Neural cell (in vitro differentiated cells): ENCODE measurements around the gene UVRAG. TPM values are rescaled to one million over a fixed set of nuclear protein-coding genes. Genes with fewer than 3 reads are reported as not detected.

Source experiments
- H2AFZ ChIP-seq: fragments of 200-600, 300-800 bp; sonication (generic), shearing (Covaris generic); 2 replicates; pipeline ENCODE4 v1.6.0; 2014; ENCODE audit warnings: low read depth, mild to moderate bottlenecking, antibody characterized with exemption, low read length, moderate library complexity
- H3F3A ChIP-seq: fragments of 200-600 bp; shearing (Covaris generic); 2 replicates; pipeline ENCODE4 v1.6.1; 2016; ENCODE audit warnings: mild to moderate bottlenecking, moderate library complexity, mixed read lengths, antibody characterized with exemption, low read length; ENCODE audit not compliant: insufficient read depth, poor library complexity, severe bottlenecking
- H3K27ac ChIP-seq: fragments of 200-600, 300-800 bp; sonication (generic), shearing (Covaris generic); 2 replicates; pipeline ENCODE4 v1.5.1; 2014; ENCODE audit warnings: mild to moderate bottlenecking, low read length, moderate library complexity
- H3K27me3 ChIP-seq: fragments of 300-800, 200-600 bp; sonication (generic), shearing (Covaris generic); 2 replicates; pipeline ENCODE4 v1.6.0; 2014; ENCODE audit warnings: mild to moderate bottlenecking, low read depth, low read length, moderate library complexity; ENCODE audit not compliant: insufficient read depth
- H3K36me3 ChIP-seq: fragments of 300-800, 200-600 bp; sonication (generic), shearing (Covaris generic); 2 replicates; pipeline ENCODE4 v1.5.1; 2014; ENCODE audit warnings: mild to moderate bottlenecking, antibody characterized with exemption, low read length, moderate library complexity; ENCODE audit not compliant: insufficient read depth
- H3K4me2 ChIP-seq: fragments of 300-800, 200-600 bp; sonication (generic), shearing (Covaris generic); 2 replicates; pipeline ENCODE4 v1.6.0; 2014; ENCODE audit warnings: mild to moderate bottlenecking, low read length
- H3K4me3 ChIP-seq: fragments of 300-800, 200-600 bp; sonication (generic), shearing (Covaris generic); 2 replicates; pipeline ENCODE4 v1.5.1; 2014; ENCODE audit warnings: mild to moderate bottlenecking, low read length, moderate library complexity
- H3K79me2 ChIP-seq: fragments of 200-600 bp; shearing (Covaris generic); replicated peaks from 2 replicates; pipeline ENCODE4 v1.6.0; 2014; ENCODE audit warnings: mild to moderate bottlenecking, low read length, moderate library complexity; ENCODE audit not compliant: insufficient read depth
- H3K9ac ChIP-seq: fragments of 300-800, 200-600 bp; sonication (generic), shearing (Covaris generic); 2 replicates; pipeline ENCODE4 v1.6.1; 2016; ENCODE audit warnings: mild to moderate bottlenecking, low read length, mixed read lengths
- H3K9me2 ChIP-seq: fragments of 200-600 bp; shearing (Covaris generic); 2 replicates; pipeline ENCODE4 v1.6.1; 2016; ENCODE audit warnings: mild to moderate bottlenecking, low read length, mixed read lengths; ENCODE audit not compliant: insufficient read depth
- H3K9me3 ChIP-seq: fragments of 200-600, 300-800 bp; sonication (generic), shearing (Covaris generic); 2 replicates; pipeline ENCODE4 v1.6.1; 2016; ENCODE audit warnings: mild to moderate bottlenecking, mixed run types, low read length, moderate library complexity, mixed read lengths
- H4K20me1 ChIP-seq: fragments of 200-600 bp; shearing (Covaris generic); 2 replicates; pipeline ENCODE4 v1.6.1; 2016; ENCODE audit warnings: mild to moderate bottlenecking, mixed run types; ENCODE audit not compliant: insufficient read depth
- EP300 ChIP-seq: fragments of 450-650 bp; conservative IDR thresholded peaks from 2 replicates; pipeline ENCODE4 v1.6.1; 2014; ENCODE audit warnings: antibody characterized with exemption, mild to moderate bottlenecking, moderate library complexity; ENCODE audit not compliant: poor library complexity, severe bottlenecking
- EZH2 ChIP-seq: fragments of 200-600, 300-800 bp; shearing (Covaris generic), sonication (generic); IDR thresholded peaks from 2 replicates; pipeline ENCODE4 v1.6.1; 2014; ENCODE audit warnings: antibody characterized with exemption, low read length, borderline replicate concordance, mild to moderate bottlenecking; ENCODE audit not compliant: insufficient read depth, poor library complexity, severe bottlenecking
- MXI1 ChIP-seq: fragments of 450-650 bp; conservative IDR thresholded peaks from 2 replicates; pipeline ENCODE4 v1.6.1; 2014; ENCODE audit warnings: antibody characterized with exemption, mild to moderate bottlenecking; ENCODE audit not compliant: poor library complexity, severe bottlenecking
- POLR2AphosphoS5 ChIP-seq: IDR thresholded peaks from 2 replicates; pipeline ENCODE4 v1.6.1; 2012
- RAD21 ChIP-seq: fragments of 450-650 bp; conservative IDR thresholded peaks from 2 replicates; pipeline ENCODE4 v1.6.1; 2014; ENCODE audit warnings: antibody characterized with exemption, mild to moderate bottlenecking, moderate library complexity
- SMC3 ChIP-seq: fragments of 450-650 bp; conservative IDR thresholded peaks from 2 replicates; pipeline ENCODE4 v1.6.1; 2014; ENCODE audit warnings: antibody characterized with exemption, mild to moderate bottlenecking, moderate library complexity; ENCODE audit not compliant: poor library complexity
- TAF1 ChIP-seq: IDR thresholded peaks from 2 replicates; pipeline ENCODE4 v1.6.1; 2012; ENCODE audit warnings: low read depth
- polyA plus RNA-seq: library from polyadenylated mRNA; depleted of rRNA; stranded (reverse); fragments of >200 nt; gene quantifications from 2 replicates; pipeline ENCODE4 v1.2.3, GENCODE V29; 2014
- TF ChIP-seq, protein P1 (sequence below): IDR thresholded peaks from 2 replicates; pipeline ENCODE4 v1.6.1; 2012; ENCODE audit warnings: borderline replicate concordance
- TF ChIP-seq, protein P2 (sequence below): fragments of 450-650 bp; IDR thresholded peaks from 2 replicates; pipeline ENCODE4 v1.5.1; 2014; ENCODE audit warnings: antibody characterized with exemption, mild to moderate bottlenecking, moderate library complexity; ENCODE audit not compliant: poor library complexity, severe bottlenecking

Gene UVRAG
- polyA plus RNA-seq, 1 donor from 2014 or later: 31.6 TPM

DNA sequence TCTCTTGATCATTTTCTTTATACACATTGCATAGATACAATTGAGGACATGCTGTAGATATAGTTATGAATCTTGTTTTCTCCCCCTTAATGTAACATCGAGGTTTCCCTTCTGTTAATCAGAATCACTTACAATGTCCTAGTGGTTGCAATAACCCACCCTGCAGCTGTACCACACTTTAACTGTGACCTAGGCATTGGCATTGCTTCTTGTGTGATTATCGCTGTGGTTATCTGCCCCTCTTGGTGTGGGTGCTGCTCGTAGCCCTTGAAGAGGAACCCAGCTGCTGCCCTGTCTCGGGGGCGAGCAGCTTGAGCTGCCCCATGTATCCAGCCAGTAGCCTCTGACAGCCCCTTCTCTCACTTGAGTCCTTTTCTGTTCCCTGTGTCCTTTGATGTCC lies 44.9 kb upstream of the UVRAG start:
- Histone ChIP-seq H3K27me3 (peaks cover 37% of the 10 kb centered on the region), H3K36me3 (no peaks in the 10 kb centered on the region), H4K20me1 (no peaks in the 10 kb centered on the region), H3F3A (no peaks in the 10 kb centered on the region), H3K79me2 (no peaks in the 10 kb centered on the region), H3K9me2 (no peaks in the 10 kb centered on the region), H3K4me3 (no peak overlapping the region), H3K9me3 (no peaks in the 10 kb centered on the region), H2AFZ (no peak overlapping the region), H3K4me2 (no peak overlapping the region), H3K27ac (no peak overlapping the region), H3K9ac (no peak overlapping the region)
- TF ChIP-seq, protein P1, sequence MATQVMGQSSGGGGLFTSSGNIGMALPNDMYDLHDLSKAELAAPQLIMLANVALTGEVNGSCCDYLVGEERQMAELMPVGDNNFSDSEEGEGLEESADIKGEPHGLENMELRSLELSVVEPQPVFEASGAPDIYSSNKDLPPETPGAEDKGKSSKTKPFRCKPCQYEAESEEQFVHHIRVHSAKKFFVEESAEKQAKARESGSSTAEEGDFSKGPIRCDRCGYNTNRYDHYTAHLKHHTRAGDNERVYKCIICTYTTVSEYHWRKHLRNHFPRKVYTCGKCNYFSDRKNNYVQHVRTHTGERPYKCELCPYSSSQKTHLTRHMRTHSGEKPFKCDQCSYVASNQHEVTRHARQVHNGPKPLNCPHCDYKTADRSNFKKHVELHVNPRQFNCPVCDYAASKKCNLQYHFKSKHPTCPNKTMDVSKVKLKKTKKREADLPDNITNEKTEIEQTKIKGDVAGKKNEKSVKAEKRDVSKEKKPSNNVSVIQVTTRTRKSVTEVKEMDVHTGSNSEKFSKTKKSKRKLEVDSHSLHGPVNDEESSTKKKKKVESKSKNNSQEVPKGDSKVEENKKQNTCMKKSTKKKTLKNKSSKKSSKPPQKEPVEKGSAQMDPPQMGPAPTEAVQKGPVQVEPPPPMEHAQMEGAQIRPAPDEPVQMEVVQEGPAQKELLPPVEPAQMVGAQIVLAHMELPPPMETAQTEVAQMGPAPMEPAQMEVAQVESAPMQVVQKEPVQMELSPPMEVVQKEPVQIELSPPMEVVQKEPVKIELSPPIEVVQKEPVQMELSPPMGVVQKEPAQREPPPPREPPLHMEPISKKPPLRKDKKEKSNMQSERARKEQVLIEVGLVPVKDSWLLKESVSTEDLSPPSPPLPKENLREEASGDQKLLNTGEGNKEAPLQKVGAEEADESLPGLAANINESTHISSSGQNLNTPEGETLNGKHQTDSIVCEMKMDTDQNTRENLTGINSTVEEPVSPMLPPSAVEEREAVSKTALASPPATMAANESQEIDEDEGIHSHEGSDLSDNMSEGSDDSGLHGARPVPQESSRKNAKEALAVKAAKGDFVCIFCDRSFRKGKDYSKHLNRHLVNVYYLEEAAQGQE: no peak
- TF ChIP-seq MXI1 (no peak), EP300 (no peak), SMC3 (no peak), TAF1 (no peak), EZH2 (no peak), POLR2AphosphoS5 (no peak), RAD21 (no peak)
- TF ChIP-seq, protein P2, sequence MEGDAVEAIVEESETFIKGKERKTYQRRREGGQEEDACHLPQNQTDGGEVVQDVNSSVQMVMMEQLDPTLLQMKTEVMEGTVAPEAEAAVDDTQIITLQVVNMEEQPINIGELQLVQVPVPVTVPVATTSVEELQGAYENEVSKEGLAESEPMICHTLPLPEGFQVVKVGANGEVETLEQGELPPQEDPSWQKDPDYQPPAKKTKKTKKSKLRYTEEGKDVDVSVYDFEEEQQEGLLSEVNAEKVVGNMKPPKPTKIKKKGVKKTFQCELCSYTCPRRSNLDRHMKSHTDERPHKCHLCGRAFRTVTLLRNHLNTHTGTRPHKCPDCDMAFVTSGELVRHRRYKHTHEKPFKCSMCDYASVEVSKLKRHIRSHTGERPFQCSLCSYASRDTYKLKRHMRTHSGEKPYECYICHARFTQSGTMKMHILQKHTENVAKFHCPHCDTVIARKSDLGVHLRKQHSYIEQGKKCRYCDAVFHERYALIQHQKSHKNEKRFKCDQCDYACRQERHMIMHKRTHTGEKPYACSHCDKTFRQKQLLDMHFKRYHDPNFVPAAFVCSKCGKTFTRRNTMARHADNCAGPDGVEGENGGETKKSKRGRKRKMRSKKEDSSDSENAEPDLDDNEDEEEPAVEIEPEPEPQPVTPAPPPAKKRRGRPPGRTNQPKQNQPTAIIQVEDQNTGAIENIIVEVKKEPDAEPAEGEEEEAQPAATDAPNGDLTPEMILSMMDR: no peak

DNA sequence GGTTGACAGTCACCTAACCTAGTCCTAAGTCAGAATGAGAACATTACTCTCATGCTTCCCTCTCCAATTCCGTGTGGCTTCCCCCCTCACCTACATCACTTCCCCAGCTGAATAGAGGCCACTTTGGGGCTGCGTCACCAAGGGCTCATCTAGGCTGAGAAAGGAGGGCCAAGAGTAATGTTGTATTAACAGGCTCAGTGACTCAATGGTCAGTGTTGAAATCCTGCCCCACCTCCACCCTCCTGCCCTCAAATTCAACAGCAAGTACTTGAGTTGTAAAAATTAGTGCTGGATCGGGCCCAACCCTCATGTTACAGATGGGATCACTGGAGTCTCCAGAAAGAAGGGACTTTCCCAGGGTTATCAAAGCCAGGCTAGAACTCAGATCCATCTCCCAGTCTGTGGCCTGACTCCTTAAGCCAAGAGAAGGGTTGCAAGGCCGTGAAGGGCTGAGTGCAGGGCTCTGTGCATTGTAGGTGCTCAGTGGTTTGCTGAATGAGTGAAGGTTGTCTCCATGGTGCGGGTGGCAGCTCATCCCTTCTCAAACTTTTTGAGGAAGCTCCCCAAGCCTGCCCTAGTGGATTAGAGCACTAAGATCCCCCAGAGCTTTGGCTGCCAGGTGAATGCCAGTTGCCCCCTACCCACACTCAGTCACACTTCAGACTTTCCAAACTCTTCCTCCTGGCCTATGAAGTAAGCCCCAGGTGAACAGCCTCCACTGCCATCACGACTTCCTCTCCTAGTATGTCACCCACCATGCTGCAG lies 43.2 kb upstream of the UVRAG start:
- no peaks in the 10 kb centered on the region for H3F3A ChIP-seq
- TF ChIP-seq, protein P1: no peak
- TF ChIP-seq SMC3 (no peak), EZH2 (no peak), EP300 (no peak)
- TF ChIP-seq, protein P2: no peak
- no peak overlapping the region for H3K9ac ChIP-seq
- no peaks in the 10 kb centered on the region for H3K36me3 ChIP-seq
- H3K27ac ChIP-seq: no peak overlapping the region
- no peak overlapping the region for H2AFZ ChIP-seq
- peaks cover 37% of the 10 kb centered on the region for H3K27me3 ChIP-seq
- no peaks in the 10 kb centered on the region for H3K9me2 ChIP-seq
- no peak overlapping the region for H3K4me2 ChIP-seq
- no peaks in the 10 kb centered on the region for H3K79me2 ChIP-seq
- no peaks in the 10 kb centered on the region for H3K9me3 ChIP-seq
- no peaks in the 10 kb centered on the region for H4K20me1 ChIP-seq
- no peak overlapping the region for H3K4me3 ChIP-seq
